GM12878 (cell line): Measurements from ENCODE around the gene ZNF22. TPM values are rescaled to one million over a fixed set of nuclear protein-coding genes. Genes with fewer than 3 reads are reported as not detected.
A peak's percentile ranks its signal among the peaks of the same experiment; 100 is the strongest.

Experiments used
- ATAC-seq: fragments of 200-7000 bp; cut with Tn5 transposase; 3 replicates; pipeline ENCODE4 v1.9.1; 2020; ENCODE audit warnings: mild to moderate bottlenecking, moderate library complexity
- Bru-seq: library from RNA; stranded (reverse); fragments of 400-500 nt; gene quantifications from one replicate; lab custom pipeline; 2021; lab: Mats Ljungman, UMichigan
- BruChase-seq, 2 experiments: library from RNA; stranded (reverse); fragments of 400-500 nt; gene quantifications; one replicate each; lab custom pipeline; 2021; lab: Mats Ljungman, UMichigan
- BruUV-seq: library from RNA; stranded (reverse); fragments of 400-500 nt; replicated peaks from 2 replicates; lab custom pipeline; 2021; lab: Mats Ljungman, UMichigan
- CTCF ChIA-PET: fragments of 300-600 bp; sonication (Branson Sonifier 250); formaldehyde crosslinking; extraction: SDS; loops from one replicate; lab custom pipeline; 2021; ENCODE audit warnings: inconsistent platforms; lab: Yijun Ruan, JAX
- POLR2A ChIA-PET: fragments of 350-600 bp; formaldehyde crosslinking; extraction: SDS; loops from one replicate; lab custom pipeline; 2021; ENCODE audit warnings: inconsistent platforms; lab: Charles Lee
- RAD21 ChIA-PET: fragments of 300-600 bp; sonication (Branson Sonifier 250); formaldehyde crosslinking; loops from one replicate; lab custom pipeline; 2023; ENCODE audit warnings: antibody characterized with exemption; ENCODE audit not compliant: unreplicated experiment; lab: Charles Lee
- SMC1A ChIA-PET: fragments of 300-600 bp; sonication (Branson Sonifier 250); formaldehyde crosslinking; loops from one replicate; lab custom pipeline; 2023; ENCODE audit not compliant: unreplicated experiment, uncharacterized antibody; lab: Charles Lee
- DNase-seq: peaks from one replicate; pipeline ENCODE4 v3.0.0-alpha.2; 2011; ENCODE audit warnings: low read depth, low spot score
- FAIRE-seq: peaks from 3 replicates; lab custom pipeline; 2011; peaks lifted over from hg19 to GRCh38; lab: Jason Lieb, UNC
- H2AFZ ChIP-seq: 2 replicates; pipeline ENCODE4 v1.6.0; 2011; ENCODE audit warnings: low read depth, low read length, control low read depth; ENCODE audit not compliant: control insufficient read depth
- H3K27ac ChIP-seq: 2 replicates; pipeline ENCODE4 v1.5.1; 2011; ENCODE audit warnings: control low read depth; ENCODE audit not compliant: control insufficient read depth, insufficient read depth
- H3K27me3 ChIP-seq, 2 experiments: replicated peaks in 1 of 2; 2 replicates each; pipeline versions ENCODE4 v1.6.0 to v1.6.1; 2011; ENCODE audit warnings: low read length in 1 of 2; ENCODE audit not compliant: control insufficient read depth in 2 of 2, insufficient read depth in 2 of 2
- H3K36me3 ChIP-seq, 2 experiments: 2 replicates each; pipeline ENCODE4 v1.5.1; 2011; ENCODE audit warnings: low read length in 1 of 2; ENCODE audit not compliant: control insufficient read depth in 2 of 2, insufficient read depth in 2 of 2
- H3K4me1 ChIP-seq: 2 replicates; pipeline ENCODE4 v1.6.1; 2011; ENCODE audit warnings: mild to moderate bottlenecking, low read length, moderate library complexity, mixed read lengths; ENCODE audit not compliant: control insufficient read depth, insufficient read depth
- H3K4me2 ChIP-seq: 2 replicates; pipeline ENCODE4 v1.6.0; 2011; ENCODE audit warnings: control low read depth; ENCODE audit not compliant: control insufficient read depth, insufficient read depth
- H3K4me3 ChIP-seq: fragments of 200-600 bp; sonication (generic); 2 replicates; pipeline ENCODE4 v1.5.1; 2016
- H3K79me2 ChIP-seq: 2 replicates; pipeline ENCODE4 v1.6.0; 2011; ENCODE audit warnings: low read length; ENCODE audit not compliant: control insufficient read depth, insufficient read depth
- H3K9ac ChIP-seq: 2 replicates; pipeline ENCODE4 v1.8.0; 2011; ENCODE audit warnings: low read length, control low read depth, mixed read lengths; ENCODE audit not compliant: control insufficient read depth, insufficient read depth
- H3K9me3 ChIP-seq: replicated peaks from 3 replicates; pipeline ENCODE4 v1.5.1; 2011; ENCODE audit warnings: mild to moderate bottlenecking, low read length; ENCODE audit not compliant: control insufficient read depth, insufficient read depth
- H4K20me1 ChIP-seq: 2 replicates; pipeline ENCODE4 v1.6.0; 2011; ENCODE audit not compliant: control insufficient read depth, insufficient read depth
- ATF7 ChIP-seq: fragments of 450-650 bp; IDR thresholded peaks from 2 replicates; pipeline ENCODE4 v1.6.1; 2016; ENCODE audit warnings: low read depth, mild to moderate bottlenecking
- BHLHE40 ChIP-seq, 2 experiments: fragments of 450-650 bp in 1 of 2; IDR thresholded peaks; 2 replicates each; pipeline ENCODE4 v1.6.1; 2011 to 2017; ENCODE audit warnings: low read depth in 2 of 2, borderline replicate concordance in 1 of 2, improper control_type of control experiment in 1 of 2, low read length in 1 of 2, mild to moderate bottlenecking in 1 of 2
- CHD2 ChIP-seq: IDR thresholded peaks from 2 replicates; pipeline ENCODE4 v1.6.1; 2011; ENCODE audit warnings: low read depth, low read length, improper control_type of control experiment, borderline replicate concordance
- E2F8 ChIP-seq: fragments of 450-650 bp; IDR thresholded peaks from 2 replicates; pipeline ENCODE4 v1.6.1; 2018; ENCODE audit warnings: mild to moderate bottlenecking, low read depth, moderate library complexity; ENCODE audit not compliant: partially characterized antibody
- IKZF2 ChIP-seq, 2 experiments: fragments of 450-650 bp; IDR thresholded peaks; 2 replicates each; pipeline ENCODE4 v1.6.1; 2017; ENCODE audit warnings: mild to moderate bottlenecking in 2 of 2, moderate library complexity in 2 of 2
- IRF4 ChIP-seq: IDR thresholded peaks from 2 replicates; pipeline ENCODE4 v1.6.1; 2011; ENCODE audit warnings: low read depth, low read length
- MTA2 ChIP-seq: fragments of 450-650 bp; IDR thresholded peaks from 2 replicates; pipeline ENCODE4 v1.6.1; 2016; ENCODE audit warnings: low read depth, mild to moderate bottlenecking, moderate library complexity
- PAX8 ChIP-seq: fragments of 450-650 bp; IDR thresholded peaks from 2 replicates; pipeline ENCODE4 v1.6.1; 2017; ENCODE audit warnings: mild to moderate bottlenecking, moderate library complexity
- PRDM15 ChIP-seq: fragments of 450-650 bp; formaldehyde crosslinking; IDR thresholded peaks from 2 replicates; pipeline ENCODE4 v1.4.0; 2020; ENCODE audit warnings: mild to moderate bottlenecking, moderate library complexity
- TAF1 ChIP-seq: IDR thresholded peaks from 2 replicates; pipeline ENCODE4 v1.6.1; 2011; ENCODE audit warnings: mild to moderate bottlenecking, low read depth, low read length, borderline replicate concordance
- TCF12 ChIP-seq: IDR thresholded peaks from 2 replicates; pipeline ENCODE4 v1.6.1; 2011; ENCODE audit warnings: low read depth, mild to moderate bottlenecking, low read length
- WGBS: methylation state at CpG from one replicate; pipeline ENCODE4 v1.1.6; 2016; ENCODE audit warnings: low lambda C conversion rate; ENCODE audit not compliant: insufficient replicate concordance, insufficient coverage; ENCODE audit errors: missing lambda C conversion rate; 5-methylcytosine and 5-hydroxymethylcytosine counted together
- in situ Hi-C: fragments of 300-500 bp; cut with MboI; formaldehyde crosslinking; loops from 9 replicates; pipeline ENCODE4 v1.14.3; 2018; ENCODE audit warnings: mixed read lengths
- intact Hi-C: fragments of 100-400 bp; cut with micrococcal nuclease; formaldehyde crosslinking; loops from one replicate; pipeline ENCODE4 v1.14.2; 2022; ENCODE audit not compliant: unreplicated experiment
- long read RNA-seq, 2 experiments: library from polyadenylated mRNA; unstranded; transcript quantifications; one replicate each; pipeline ENCODE4 v2.0.0, GENCODE V29; 2019 to 2020
- polyA minus RNA-seq, 3 experiments: library from RNA; depleted of rRNA, polyadenylated mRNA; stranded (reverse); fragments of >200 nt; gene quantifications; 2 replicates each; pipeline ENCODE4 v1.2.3, GENCODE V29; 2011
- polyA plus RNA-seq, 11 experiments: library from polyadenylated mRNA; depleted of rRNA in 4 of 11; unstranded in 6 of 11; stranded (reverse) in 5 of 11; fragments of >200 nt; fragmentation: Nextera tagmentation in 4 of 11; fragmentation: Illumina TruSeq in 1 of 11; extraction: Ambion mirVana in 4 of 11; extraction: Trizol in 1 of 11; gene quantifications; 1 replicate in 1 of 11; 2 replicates in 10 of 11; pipeline versions ENCODE4 v1.2.1 to v1.2.3, GENCODE V29; 2011 to 2016; ENCODE audit warnings: inconsistent platforms in 2 of 11, missing spikeins in 2 of 11, low read depth in 1 of 11
- total RNA-seq, 4 experiments: library from RNA; depleted of rRNA in 3 of 4; stranded (reverse); fragments of >200 nt in 3 of 4; fragmentation: Illumina TruSeq in 1 of 4; extraction: Trizol in 1 of 4; gene quantifications; 2 replicates each; pipeline versions ENCODE4 v1.2.1 to v1.2.3, GENCODE V29; 2013 to 2021

The ZNF22 gene
- total RNA-seq (2013; cell fraction: nucleolus; rRNA removed): 15.8 and 16.7 TPM in 2 replicates
- total RNA-seq (2014; rRNA removed): 31.1 and 42.1 TPM in 2 replicates
- total RNA-seq (2014; rRNA removed; fragmentation: Illumina TruSeq; extraction: Trizol): 44.2 and 44.5 TPM in 2 replicates
- 31.1 and 34.7 TPM in 2 replicates for total RNA-seq (2021)
- polyA plus RNA-seq (2011; ENCODE audit: low read depth): 20.2 TPM
- polyA plus RNA-seq (2011; rRNA removed): 33.1 and 49.3 TPM in 2 replicates
- polyA plus RNA-seq (2011; cell fraction: cytosol; rRNA removed): 10.8 and 12.9 TPM in 2 replicates
- polyA plus RNA-seq (2011; cell fraction: nucleus; rRNA removed): 11.1 and 11.3 TPM in 2 replicates
- 21.5 and 21.7 TPM in 2 replicates for polyA plus RNA-seq (2012)
- 43.4 and 59.1 TPM in 2 replicates for polyA plus RNA-seq (2014; fragmentation: Illumina TruSeq; extraction: Trizol)
- 10 to 100 TPM; 47.4 to 74.4 TPM for polyA plus RNA-seq (2014; fragmentation: Nextera tagmentation; extraction: Ambion mirVana)
- 26.7 and 32.3 TPM in 2 replicates for polyA plus RNA-seq (2014; rRNA removed)
- polyA plus RNA-seq (2016; fragmentation: Nextera tagmentation; extraction: Ambion mirVana): 10 to 100 TPM; 47.2 to 48.4 TPM
- 8.3 and 8.7 TPM in 2 replicates for polyA minus RNA-seq (2011; rRNA and poly(A)+ RNA removed)
- 4.4 and 5.1 TPM in 2 replicates for polyA minus RNA-seq (2011; cell fraction: cytosol; rRNA and poly(A)+ RNA removed)
- 5.2 and 6.5 TPM in 2 replicates for polyA minus RNA-seq (2011; cell fraction: nucleus; rRNA and poly(A)+ RNA removed)
- Bru-seq, nascent RNA: percentile 92 among the genes with signal in this experiment
- percentile 92 among the genes with signal in this experiment for BruChase-seq, experiment 1, labeled RNA remaining after a 6-hour chase
- percentile 97 among the genes with signal in this experiment for BruChase-seq, experiment 2, labeled RNA remaining after a 2-hour chase
- long read RNA-seq, experiment 1, transcript ZNF22-201 (2 exons, 2,551 nt): major isoform, 41 of 52 reads
- long read RNA-seq, experiment 1, partial matches to known transcripts: 0 of 52 reads
- long read RNA-seq, experiment 1, other reads (novel, unspliced or antisense): 11 of 52 reads
- long read RNA-seq, experiment 2, transcript ZNF22-201 (2 exons, 2,551 nt): major isoform, 350 of 363 reads
- long read RNA-seq, experiment 2, partial matches to known transcripts: 0 of 363 reads
- long read RNA-seq, experiment 2, other reads (novel, unspliced or antisense): 13 of 363 reads

DNA sequence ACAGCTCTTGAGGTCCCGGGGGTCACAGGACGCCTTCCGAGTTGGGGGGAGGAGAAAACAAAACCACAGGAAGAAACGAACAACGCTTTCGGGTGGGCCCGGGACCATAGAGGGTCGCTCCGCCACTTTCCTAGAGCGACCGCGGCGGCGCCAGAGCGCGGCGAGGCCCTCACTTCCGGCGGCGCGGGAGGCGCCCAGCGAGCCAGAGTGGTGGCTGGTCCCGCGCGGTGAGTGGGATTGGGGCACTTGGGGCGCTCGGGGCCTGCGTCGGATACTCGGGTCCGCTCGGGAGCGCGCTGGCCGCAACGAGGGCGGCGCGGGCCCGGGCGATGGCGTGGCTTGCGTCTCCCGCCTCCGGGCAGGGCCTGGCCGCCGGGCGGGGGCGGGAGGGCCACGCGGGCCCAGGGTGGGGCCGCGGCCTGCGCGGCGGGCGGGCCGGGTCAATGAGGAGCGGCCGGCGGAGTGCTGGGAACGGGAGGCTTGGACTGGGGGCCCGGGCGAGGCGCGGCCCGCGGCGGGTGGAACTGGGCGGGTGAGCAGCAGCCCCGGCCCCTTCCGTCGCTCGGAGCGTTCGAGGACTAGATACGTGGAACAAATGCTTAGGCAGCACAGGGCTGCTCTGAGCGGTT is at the start of gene ZNF22:
Gene ZNF22 (plus strand): TSS at position 172 of the 629 bp plus-strand sequence. CDS start 2,446 bp downstream, outside the sequence.
- H3K9ac ChIP-seq: peak within 1 kb of the TSS; percentile 71
- ChIA-PET RAD21 (interaction anchor here (0.7 to 4.8 kb wide), 6 partner anchors 20 to 68 kb away, joined by 3 to 24 read pairs (median 4); no protein-coding TSS in a partner anchor), POLR2A (interaction anchor here (0.9 to 1.3 kb wide), 4 partner anchors 20 to 36 kb away, joined by 3 to 4 read pairs (median 3); no protein-coding TSS in a partner anchor), SMC1A (interaction anchor here (0.9 to 6.6 kb wide), 6 partner anchors 21 to 67 kb away, joined by 3 to 48 read pairs (median 4); partner anchors contain the start of gene DEPP1), CTCF (interaction anchor here (0.6 to 5.4 kb wide), 14 partner anchors 9 to 636 kb away, joined by 3 to 30 read pairs (median 4); no protein-coding TSS in a partner anchor)
- H4K20me1 ChIP-seq: no peaks in the 10 kb centered on the region
- no TSS peak for BruUV-seq
- no peak for DNase-seq
- H3K27ac ChIP-seq: peak within 1 kb of the TSS; percentile 74
- 1% methylated on average over 54 of the region's 79 CpGs for WGBS
- peak within 1 kb of the TSS; percentile 72 for H3K4me3 ChIP-seq
- peaks cover 4% of the 10 kb centered on the region for H3K9me3 ChIP-seq
- peak within 1 kb of the TSS; percentile 72 for H3K4me2 ChIP-seq
- peaks cover 11% of the 10 kb centered on the region for H3K79me2 ChIP-seq
- FAIRE-seq: no peak
- no peaks in the 10 kb centered on the region for H3K27me3 ChIP-seq
- in situ Hi-C loops: loop anchor here (10.0 kb wide), 1 partner anchor 1024 kb away; no protein-coding TSS in a partner anchor
- H2AFZ ChIP-seq: peak within 1 kb of the TSS; percentile 95
- ATAC-seq: peak; percentile 82
- H3K4me1 ChIP-seq: peaks cover 10% of the 10 kb centered on the region
- intact Hi-C loops: loop anchor here (2.0 to 10.0 kb wide), 3 partner anchors 68 to 954 kb away; partner anchors contain the start of gene ZFAND4
- H3K36me3 ChIP-seq: 0 out of 4 replicates have a peak, but pooled peaks cover 0 to 3% of the 10 kb centered on the region in 2 experiments
- TF ChIP-seq PRDM15: no peak
- no peak for TF ChIP-seq E2F8
- no peak for TF ChIP-seq PAX8
- TF ChIP-seq IKZF2 (IDR thresholded peaks at IDR 0.05): no peak
- TF ChIP-seq TAF1: peak; percentile 87
- no peak for TF ChIP-seq MTA2
- TF ChIP-seq IRF4: no peak
- TF ChIP-seq ATF7: no peak
- TF ChIP-seq CHD2: 0 out of 2 replicates have a peak, but pooled peaks have one; percentile 38
- TF ChIP-seq BHLHE40 (IDR thresholded peaks at IDR 0.05; ENCODE audit: borderline replicate concordance in 1 of 2, low read depth in 2 of 2, low read length in 1 of 2): peak; percentile 14 to 57; a peak in 2 of 4 replicates
- no peak for TF ChIP-seq TCF12
